HG03558 (cell line): ENCODE data around the gene PHC3.

Source experiments
- ATAC-seq: cut with Tn5 transposase; IDR thresholded peaks from one replicate; pipeline ENCODE4 v1.9.1; 2021; ENCODE audit warnings: moderate number of reproducible peaks; ENCODE audit not compliant: unreplicated experiment; ENCODE audit errors: extremely low read depth

PHC3 gene

GRCh38 chr3:170083343-170083742 lies 98.2 kb downstream of the PHC3 start:
- no peak for ATAC-seq

GRCh38 chr3:170081079-170081741 lies 100.3 kb downstream of the PHC3 start:
- ATAC-seq, result no peak

GRCh38 chr3:170080605-170081004 lies 100.9 kb downstream of the PHC3 start:
- no peak for ATAC-seq

- ATAC-seq, result no peak
Measured at GRCh38 chr3:170079536-170080165, 101.9 kb downstream of the PHC3 start.

- ATAC-seq, result no peak
Measured at GRCh38 chr3:170078620-170079281, 102.8 kb downstream of the PHC3 start.

GRCh38 chr3:170077361-170077760 lies 104.2 kb downstream of the PHC3 start:
- no peak for ATAC-seq

GRCh38 chr3:170076715-170077238 lies 104.8 kb downstream of the PHC3 start:
- ATAC-seq, result no peak

GRCh38 chr3:170075441-170076091 lies 106.0 kb downstream of the PHC3 start:
- ATAC-seq, result no peak

- ATAC-seq, result no peak
Measured at GRCh38 chr3:170064108-170064507, 117.4 kb downstream of the PHC3 start.

GRCh38 chr3:170063691-170064090 lies 117.8 kb downstream of the PHC3 start:
- no peak for ATAC-seq

- ATAC-seq, result no peak
Measured at GRCh38 chr3:170062769-170063168, 118.8 kb downstream of the PHC3 start.

- no peak for ATAC-seq
Measured at GRCh38 chr3:170062068-170062467, 119.5 kb downstream of the PHC3 start.

- no peak for ATAC-seq
Measured at GRCh38 chr3:170059447-170059846, 122.1 kb downstream of the PHC3 start.

GRCh38 chr3:170058127-170058526 lies 123.4 kb downstream of the PHC3 start:
- no peak for ATAC-seq

GRCh38 chr3:170057550-170057949 lies 124.0 kb downstream of the PHC3 start:
- no peak for ATAC-seq

- peak; percentile 84 for ATAC-seq
Measured at GRCh38 chr3:170056710-170057454, 124.7 kb downstream of the PHC3 start.

- ATAC-seq, result peak; percentile 55
Measured at GRCh38 chr3:170055209-170055608, 126.3 kb downstream of the PHC3 start.

- ATAC-seq, result no peak
Measured at GRCh38 chr3:170054204-170054603, 127.3 kb downstream of the PHC3 start.

- no peak for ATAC-seq
Measured at GRCh38 chr3:170052398-170052797, 129.1 kb downstream of the PHC3 start.

GRCh38 chr3:170050753-170051152 lies 130.8 kb downstream of the PHC3 start:
- ATAC-seq, result no peak
